Measurements from ENCODE around the gene SORBS1. TPM values are rescaled to one million over a fixed set of nuclear protein-coding genes. Genes with fewer than 3 reads are reported as not detected.
A peak's percentile ranks its signal among the peaks of the same experiment; 100 is the strongest.

Gene SORBS1
- total and polyA plus RNA-seq, 3 experiments from 2014 or later: 0.28 to 1.7 (median 0.92) TPM

- POLR2A ChIA-PET: no interaction called here
- no peak for DNase-seq
- H3K27me3 ChIP-seq (ENCODE audit: insufficient read depth, low read length, poor library complexity, severe bottlenecking): no peaks in the 10 kb centered on the region
- no peak overlapping the region for H3K4me3 ChIP-seq (ENCODE audit: low read length)
- H3K4me1 ChIP-seq (ENCODE audit: insufficient read depth, low read length): no peaks in the 10 kb centered on the region
- CTCF ChIA-PET: interaction anchor here (1.2 to 3.2 kb wide), 2 partner anchors 10 to 16 kb away, joined by 4 to 13 read pairs; no protein-coding TSS in a partner anchor
- Mint-ChIP-seq H3K27me3 (peaks cover 2 to 3% of the 10 kb centered on the region in 2 donors), H3K27ac (peak overlapping the region in 1 of 8 donors; percentile 12), H3K4me1 (no peaks in the 10 kb centered on the region), H3K36me3 (no peaks in the 10 kb centered on the region), H3K9me3 (no peaks in the 10 kb centered on the region), H3K4me3 (no peak overlapping the region)
- H3K36me3 ChIP-seq (ENCODE audit: insufficient read depth, low read length): no peaks in the 10 kb centered on the region
- no peak overlapping the region for H3K27ac ChIP-seq (ENCODE audit: low read depth, low read length)
- no peaks in the 10 kb centered on the region for H3K9me3 ChIP-seq (ENCODE audit: low read length)
These were observed 214.3 kb downstream of the SORBS1 start for GRCh38 chr10:95346715-95347401.

- Mint-ChIP-seq H3K27me3 (no peaks in the 10 kb centered on the region), H3K9me3 (no peaks in the 10 kb centered on the region), H3K4me3 (no peak overlapping the region), H3K36me3 (no peaks in the 10 kb centered on the region), H3K27ac (no peak overlapping the region), H3K4me1 (no peaks in the 10 kb centered on the region)
- ChIA-PET CTCF (no interaction called here), POLR2A (no interaction called here)
- Histone ChIP-seq H3K9me3 (ENCODE audit: low read length) (no peaks in the 10 kb centered on the region), H3K4me1 (ENCODE audit: insufficient read depth, low read length) (no peaks in the 10 kb centered on the region), H3K36me3 (ENCODE audit: insufficient read depth, low read length) (no peaks in the 10 kb centered on the region), H3K4me3 (ENCODE audit: low read length) (no peak overlapping the region), H3K27ac (ENCODE audit: low read depth, low read length) (no peak overlapping the region), H3K27me3 (ENCODE audit: insufficient read depth, low read length, poor library complexity, severe bottlenecking) (no peaks in the 10 kb centered on the region)
- DNase-seq: no peak
These were observed 217.6 kb downstream of the SORBS1 start for GRCh38 chr10:95343573-95343972.

- H3K4me3 Mint-ChIP-seq: no peak overlapping the region
- CTCF ChIA-PET: no interaction called here
- H3K27me3 ChIP-seq (ENCODE audit: insufficient read depth, low read length, poor library complexity, severe bottlenecking): no peaks in the 10 kb centered on the region
- no peaks in the 10 kb centered on the region for H3K9me3 Mint-ChIP-seq
- H3K4me3 ChIP-seq (ENCODE audit: low read length): no peak overlapping the region
- no peaks in the 10 kb centered on the region for H3K4me1 ChIP-seq (ENCODE audit: insufficient read depth, low read length)
- peaks cover 0 to 2% of the 10 kb centered on the region in 2 donors for H3K27me3 Mint-ChIP-seq
- no peaks in the 10 kb centered on the region for H3K36me3 ChIP-seq (ENCODE audit: insufficient read depth, low read length)
- no peaks in the 10 kb centered on the region for H3K9me3 ChIP-seq (ENCODE audit: low read length)
- no peak overlapping the region for H3K27ac Mint-ChIP-seq
- no peak for DNase-seq
- no peaks in the 10 kb centered on the region for H3K4me1 Mint-ChIP-seq
- POLR2A ChIA-PET: no interaction called here
- no peak overlapping the region for H3K27ac ChIP-seq (ENCODE audit: low read depth, low read length)
- H3K36me3 Mint-ChIP-seq: peaks cover 0 to 2% (median 0%) of the 10 kb centered on the region in 3 donors
These were observed 219.4 kb downstream of the SORBS1 start for GRCh38 chr10:95341716-95342130.

- Histone ChIP-seq H3K9me3 (ENCODE audit: low read length) (no peaks in the 10 kb centered on the region), H3K27ac (ENCODE audit: low read depth, low read length) (no peak overlapping the region), H3K27me3 (ENCODE audit: insufficient read depth, low read length, poor library complexity, severe bottlenecking) (no peaks in the 10 kb centered on the region), H3K4me1 (ENCODE audit: insufficient read depth, low read length) (no peaks in the 10 kb centered on the region), H3K36me3 (ENCODE audit: insufficient read depth, low read length) (no peaks in the 10 kb centered on the region), H3K4me3 (ENCODE audit: low read length) (no peak overlapping the region)
- Mint-ChIP-seq H3K36me3 (peaks cover 0 to 6% (median 0%) of the 10 kb centered on the region in 3 donors), H3K4me1 (no peaks in the 10 kb centered on the region), H3K9me3 (no peaks in the 10 kb centered on the region), H3K4me3 (no peak overlapping the region), H3K27me3 (peaks cover 0 to 2% of the 10 kb centered on the region in 2 donors), H3K27ac (no peak overlapping the region)
- CTCF ChIA-PET: interaction anchor here (1.4 kb wide), 1 partner anchor 23 kb away, joined by 3 read pairs; no protein-coding TSS in a partner anchor
- no peak for DNase-seq
- POLR2A ChIA-PET: no interaction called here
These were observed 221.3 kb downstream of the SORBS1 start for GRCh38 chr10:95339863-95340262.

GRCh38 chr10:95337423-95338160 lies 223.6 kb downstream of the SORBS1 start:
- Mint-ChIP-seq H3K27ac (no peak overlapping the region), H3K27me3 (peaks cover 0 to 2% of the 10 kb centered on the region in 2 donors), H3K9me3 (no peaks in the 10 kb centered on the region), H3K36me3 (peaks cover 0 to 6% (median 0%) of the 10 kb centered on the region in 3 donors), H3K4me3 (peak overlapping the region in 1 of 7 donors; percentile 38), H3K4me1 (no peaks in the 10 kb centered on the region)
- H3K4me1 ChIP-seq (ENCODE audit: insufficient read depth, low read length): no peaks in the 10 kb centered on the region
- DNase-seq: no peak
- no peak overlapping the region for H3K27ac ChIP-seq (ENCODE audit: low read depth, low read length)
- no peaks in the 10 kb centered on the region for H3K36me3 ChIP-seq (ENCODE audit: insufficient read depth, low read length)
- no peaks in the 10 kb centered on the region for H3K9me3 ChIP-seq (ENCODE audit: low read length)
- no peak overlapping the region for H3K4me3 ChIP-seq (ENCODE audit: low read length)
- H3K27me3 ChIP-seq (ENCODE audit: insufficient read depth, low read length, poor library complexity, severe bottlenecking): no peaks in the 10 kb centered on the region
- ChIA-PET CTCF (no interaction called here), POLR2A (no interaction called here)

GRCh38 chr10:95336702-95337101 lies 224.5 kb downstream of the SORBS1 start:
- Histone ChIP-seq H3K4me1 (ENCODE audit: insufficient read depth, low read length) (no peaks in the 10 kb centered on the region), H3K27me3 (ENCODE audit: insufficient read depth, low read length, poor library complexity, severe bottlenecking) (no peaks in the 10 kb centered on the region), H3K9me3 (ENCODE audit: low read length) (no peaks in the 10 kb centered on the region), H3K27ac (ENCODE audit: low read depth, low read length) (no peak overlapping the region), H3K4me3 (ENCODE audit: low read length) (no peak overlapping the region), H3K36me3 (ENCODE audit: insufficient read depth, low read length) (no peaks in the 10 kb centered on the region)
- DNase-seq: no peak
- H3K4me3 Mint-ChIP-seq: no peak overlapping the region
- peaks cover 0 to 2% of the 10 kb centered on the region in 2 donors for H3K27me3 Mint-ChIP-seq
- no peaks in the 10 kb centered on the region for H3K4me1 Mint-ChIP-seq
- ChIA-PET CTCF (no interaction called here), POLR2A (no interaction called here)
- peaks cover 0 to 6% (median 0%) of the 10 kb centered on the region in 3 donors for H3K36me3 Mint-ChIP-seq
- no peaks in the 10 kb centered on the region for H3K9me3 Mint-ChIP-seq
- no peak overlapping the region for H3K27ac Mint-ChIP-seq

GRCh38 chr10:95335933-95336699 lies 225.1 kb downstream of the SORBS1 start:
- H3K27ac ChIP-seq (ENCODE audit: low read depth, low read length): no peak overlapping the region
- Mint-ChIP-seq H3K4me1 (no peaks in the 10 kb centered on the region), H3K9me3 (no peaks in the 10 kb centered on the region), H3K27me3 (peaks cover 0 to 2% of the 10 kb centered on the region in 2 donors), H3K27ac (no peak overlapping the region), H3K36me3 (peaks cover 0 to 6% (median 0%) of the 10 kb centered on the region in 3 donors), H3K4me3 (peak overlapping the region in 1 of 7 donors; percentile 42)
- CTCF ChIA-PET: no interaction called here
- H3K27me3 ChIP-seq (ENCODE audit: insufficient read depth, low read length, poor library complexity, severe bottlenecking): no peaks in the 10 kb centered on the region
- DNase-seq: no peak
- H3K9me3 ChIP-seq (ENCODE audit: low read length): no peaks in the 10 kb centered on the region
- H3K4me3 ChIP-seq (ENCODE audit: low read length): no peak overlapping the region
- POLR2A ChIA-PET: no interaction called here
- H3K36me3 ChIP-seq (ENCODE audit: insufficient read depth, low read length): no peaks in the 10 kb centered on the region
- no peaks in the 10 kb centered on the region for H3K4me1 ChIP-seq (ENCODE audit: insufficient read depth, low read length)

- no peak for DNase-seq
- H3K27ac ChIP-seq (ENCODE audit: low read depth, low read length): no peak overlapping the region
- H3K9me3 Mint-ChIP-seq: no peaks in the 10 kb centered on the region
- H3K36me3 Mint-ChIP-seq: peaks cover 0 to 6% (median 0%) of the 10 kb centered on the region in 3 donors
- H3K27me3 Mint-ChIP-seq: peaks cover 0 to 3% of the 10 kb centered on the region in 2 donors
- ChIA-PET CTCF (no interaction called here), POLR2A (no interaction called here)
- no peak overlapping the region for H3K4me3 ChIP-seq (ENCODE audit: low read length)
- H3K4me1 ChIP-seq (ENCODE audit: insufficient read depth, low read length): no peaks in the 10 kb centered on the region
- no peaks in the 10 kb centered on the region for H3K4me1 Mint-ChIP-seq
- H3K4me3 Mint-ChIP-seq: no peak overlapping the region
- H3K27me3 ChIP-seq (ENCODE audit: insufficient read depth, low read length, poor library complexity, severe bottlenecking): no peaks in the 10 kb centered on the region
- no peaks in the 10 kb centered on the region for H3K9me3 ChIP-seq (ENCODE audit: low read length)
- no peaks in the 10 kb centered on the region for H3K36me3 ChIP-seq (ENCODE audit: insufficient read depth, low read length)
- peak overlapping the region in 2 of 8 donors; percentile 5 to 50 for H3K27ac Mint-ChIP-seq
These were observed 226.4 kb downstream of the SORBS1 start for GRCh38 chr10:95334805-95335144.

Data from CD8-positive, alpha-beta memory T cell (primary cell).